K562 (cell line): ENCODE data around the gene AGBL1. TPM values are rescaled to one million over a fixed set of nuclear protein-coding genes. Genes with fewer than 3 reads are reported as not detected.

Experiments used
- ATAC-seq: fragments of 200-7000 bp; cut with Tn5 transposase; 3 replicates; pipeline ENCODE4 v1.9.1; 2020; ENCODE audit warnings: moderate library complexity
- BruUV-seq: library from RNA; stranded (reverse); fragments of 400-500 nt; replicated peaks from 2 replicates; lab custom pipeline; 2021; lab: Mats Ljungman, UMichigan
- CTCF ChIA-PET: fragments of 300-600 bp; formaldehyde crosslinking; extraction: SDS; loops from one replicate; lab custom pipeline; 2021; ENCODE audit warnings: low intra/inter-chr PET ratio; lab: Yijun Ruan, JAX
- POLR2A ChIA-PET: fragments of 300-600, 350-650 bp; sonication (Branson Sonifier 250); formaldehyde crosslinking; extraction: SDS; loops from one replicate; lab custom pipeline; 2021; ENCODE audit warnings: antibody characterized with exemption, inconsistent platforms; lab: Yijun Ruan, JAX
- DNase-seq, 4 experiments: peaks; one replicate each; pipeline versions ENCODE4 v3.0.0 to v3.0.0-alpha.2; 2011 to 2018; ENCODE audit warnings: low spot score in 3 of 4, mixed read lengths in 3 of 4; ENCODE audit errors: extremely low read depth in 1 of 4
- FAIRE-seq: peaks from 2 replicates; lab custom pipeline; 2011; peaks lifted over from hg19 to GRCh38; lab: Jason Lieb, UNC
- H2AFZ ChIP-seq: 2 replicates; pipeline ENCODE4 v1.6.0; 2011; ENCODE audit warnings: low read depth, low read length, control low read depth, inconsistent platforms
- H3K27ac ChIP-seq: fragments of 200-600 bp; 3 replicates; pipeline ENCODE4 v1.8.0; 2011; ENCODE audit warnings: low read depth, mild to moderate bottlenecking, control low read depth, inconsistent platforms, low read length, moderate library complexity, mixed read lengths; ENCODE audit errors: extremely low read depth
- H3K27me3 ChIP-seq, 2 experiments: fragments of 300-600 bp in 1 of 2; 2 replicates in 1 of 2; 3 replicates in 1 of 2; pipeline versions ENCODE4 v1.6.0 to v1.8.0; 2011; ENCODE audit warnings: inconsistent platforms in 2 of 2, low read length in 2 of 2, mild to moderate bottlenecking in 1 of 2, mixed read lengths in 1 of 2, moderate library complexity in 1 of 2; ENCODE audit not compliant: control insufficient read depth in 2 of 2, insufficient read depth in 2 of 2
- H3K36me3 ChIP-seq: fragments of 300-600 bp; 3 replicates; pipeline ENCODE4 v1.8.0; 2011; ENCODE audit warnings: mild to moderate bottlenecking, low read length, inconsistent platforms; ENCODE audit not compliant: control insufficient read depth, insufficient read depth
- H3K4me1 ChIP-seq, 2 experiments: fragments of 200-600 bp in 1 of 2; replicated peaks in 1 of 2; 2 replicates in 1 of 2; 3 replicates in 1 of 2; pipeline versions ENCODE4 v1.5.1 to v1.8.0; 2011; ENCODE audit warnings: inconsistent platforms in 2 of 2, low read length in 2 of 2, mild to moderate bottlenecking in 1 of 2, mixed read lengths in 1 of 2, moderate library complexity in 1 of 2; ENCODE audit not compliant: control insufficient read depth in 2 of 2, insufficient read depth in 2 of 2
- H3K4me2 ChIP-seq: 2 replicates; pipeline ENCODE4 v1.6.1; 2011; ENCODE audit warnings: low read length, control low read depth, inconsistent platforms, mixed read lengths; ENCODE audit not compliant: insufficient read depth
- H3K4me3 ChIP-seq: fragments of 200-600 bp; sonication (generic), shearing (Covaris generic); 2 replicates; pipeline ENCODE4 v1.5.1; 2016; ENCODE audit warnings: control low read depth, inconsistent platforms
- H3K79me2 ChIP-seq: fragments of 200-600 bp; 3 replicates; pipeline ENCODE4 v1.8.0; 2011; ENCODE audit warnings: low read length, inconsistent platforms; ENCODE audit not compliant: control insufficient read depth, insufficient read depth
- H3K9ac ChIP-seq, 2 experiments: 2 replicates each; pipeline versions ENCODE4 v1.6.0 to v1.6.1; 2011; ENCODE audit warnings: low read depth in 2 of 2, low read length in 2 of 2, control low read depth in 1 of 2, inconsistent platforms in 1 of 2, mild to moderate bottlenecking in 1 of 2, mixed read lengths in 1 of 2; ENCODE audit not compliant: insufficient read depth in 1 of 2
- H3K9me1 ChIP-seq: one replicate; pipeline ENCODE4 v1.6.0; 2011; ENCODE audit warnings: inconsistent platforms, mild to moderate bottlenecking, low read length, moderate library complexity; ENCODE audit not compliant: control insufficient read depth, insufficient read depth
- H3K9me3 ChIP-seq: replicated peaks from 2 replicates; pipeline ENCODE4 v1.5.1; 2011; ENCODE audit warnings: low read depth, low read length, inconsistent platforms; ENCODE audit not compliant: control insufficient read depth, insufficient read depth
- H4K20me1 ChIP-seq: replicated peaks from 2 replicates; pipeline ENCODE4 v1.6.1; 2011; ENCODE audit warnings: low read length, inconsistent platforms, mixed read lengths; ENCODE audit not compliant: control insufficient read depth, insufficient read depth
- HDAC1 ChIP-seq, 2 experiments: fragments of 450-650 bp; IDR thresholded peaks; 2 replicates each; pipeline ENCODE4 v1.6.1; 2016 to 2017; ENCODE audit warnings: inconsistent platforms in 1 of 2, mild to moderate bottlenecking in 1 of 2, moderate library complexity in 1 of 2
- NCOA6 ChIP-seq: fragments of 450-650 bp; IDR thresholded peaks from 2 replicates; pipeline ENCODE4 v1.6.1; 2017; ENCODE audit warnings: mild to moderate bottlenecking
- NFXL1 ChIP-seq: fragments of 450-650 bp; formaldehyde crosslinking; IDR thresholded peaks from 2 replicates; pipeline ENCODE4 v1.4.0; 2021; ENCODE audit warnings: mild to moderate bottlenecking
- NONO ChIP-seq, 2 experiments: fragments of 200-400 bp in 1 of 2; fragments of 450-650 bp in 1 of 2; formaldehyde crosslinking in 1 of 2; IDR thresholded peaks; 2 replicates each; pipeline ENCODE4 v1.6.1; 2017; ENCODE audit warnings: low read depth in 2 of 2, mild to moderate bottlenecking in 2 of 2, moderate library complexity in 2 of 2, low read length in 1 of 2
- STAT5A ChIP-seq: IDR thresholded peaks from 2 replicates; pipeline ENCODE4 v1.6.1; 2012; ENCODE audit warnings: low read length, inconsistent platforms, borderline replicate concordance
- TEAD2 ChIP-seq: fragments of 450-650 bp; IDR thresholded peaks from 2 replicates; pipeline ENCODE4 v1.6.1; 2016; ENCODE audit warnings: missing genetic modification characterization, control low read depth, missing compliant biosample characterization
- TRIM28 ChIP-seq: fragments of 450-650 bp; IDR thresholded peaks from 2 replicates; pipeline ENCODE4 v1.6.1; 2017
- U2AF2 ChIP-seq: fragments of 200-400 bp; formaldehyde crosslinking; optimal IDR thresholded peaks from 2 replicates; pipeline ENCODE3; 2017; ENCODE audit warnings: low read depth, mild to moderate bottlenecking, low read length
- ZNF197 ChIP-seq: fragments of 200-800 bp; sonication (Bioruptor generic); IDR thresholded peaks from 2 replicates; pipeline ENCODE4 v1.6.1; 2016; ENCODE audit warnings: low read depth, missing genetic modification characterization, missing compliant biosample characterization
- ZNF224 ChIP-seq: sonication (generic); formaldehyde crosslinking; IDR thresholded peaks from 2 replicates; pipeline ENCODE4 v1.8.0; 2022; ENCODE audit warnings: mild to moderate bottlenecking, missing genetic modification reagents
- ZNF24 ChIP-seq: fragments of 450-650 bp; IDR thresholded peaks from 2 replicates; pipeline ENCODE4 v1.6.1; 2016
- ZNF274 ChIP-seq: IDR thresholded peaks from 2 replicates; pipeline ENCODE4 v1.6.1; 2011; ENCODE audit warnings: low read depth, mild to moderate bottlenecking, low read length, moderate library complexity, borderline replicate concordance
- ZNF785 ChIP-seq: fragments of 250-450 bp; sonication (Bioruptor Pico); IDR thresholded peaks from 2 replicates; pipeline ENCODE4 v1.4.0; 2020; ENCODE audit warnings: mild to moderate bottlenecking
- WGBS: fragments of 100-300 bp; shearing (Covaris generic); methylation state at CpG from one replicate; pipeline ENCODE4 v1.1.6; 2016; ENCODE audit warnings: low coverage, mixed read lengths; ENCODE audit not compliant: insufficient coverage; ENCODE audit errors: missing lambda C conversion rate; 5-methylcytosine and 5-hydroxymethylcytosine counted together
- in situ Hi-C: fragments of 300-500 bp; cut with MboI; formaldehyde crosslinking; loops from 4 replicates; pipeline ENCODE4 v1.15.0; 2018; ENCODE audit warnings: inconsistent platforms, mixed read lengths
- intact Hi-C: fragments of 100-400 bp; cut with micrococcal nuclease; formaldehyde crosslinking; loops from 2 replicates; pipeline ENCODE4 v1.14.2; 2022
- polyA plus RNA-seq, 8 experiments: library from polyadenylated mRNA; depleted of rRNA in 4 of 8; stranded (reverse) in 5 of 8; unstranded in 3 of 8; fragments of >200 nt; fragmentation: Nextera tagmentation in 2 of 8; fragmentation: Illumina TruSeq in 1 of 8; extraction: Ambion mirVana in 2 of 8; extraction: Trizol in 1 of 8; gene quantifications; 2 replicates each; pipeline versions ENCODE4 v1.2.1 to v1.2.3, GENCODE V29; 2011 to 2014; ENCODE audit warnings: inconsistent platforms in 1 of 8, missing spikeins in 1 of 8
- total RNA-seq, 7 experiments: library from RNA; depleted of rRNA in 6 of 7; stranded (reverse); fragments of >200 nt in 6 of 7; fragmentation: Illumina TruSeq in 2 of 7; extraction: Trizol in 2 of 7; gene quantifications; 2 replicates each; pipeline versions ENCODE4 v1.2.1 to v1.2.3, GENCODE V29; 2011 to 2021; ENCODE audit warnings: low replicate concordance in 1 of 7
- TF ChIP-seq, protein P1 (sequence below): fragments of 450-650 bp; formaldehyde crosslinking; IDR thresholded peaks from 2 replicates; pipeline ENCODE4 v1.4.0; 2020; ENCODE audit warnings: mild to moderate bottlenecking
- TF ChIP-seq, protein P2 (sequence below), 2 experiments: fragments of 450-650 bp; formaldehyde crosslinking in 1 of 2; IDR thresholded peaks; 2 replicates each; pipeline versions ENCODE4 v1.4.0 to v1.6.1; 2014 to 2020; ENCODE audit warnings: mild to moderate bottlenecking in 2 of 2, borderline replicate concordance in 1 of 2, low read depth in 1 of 2

AGBL1 gene
- total and polyA plus RNA-seq, 9 of the 15 experiments (the other 6 are each of a cell fraction or from before 2014, with no cell fraction given) = not detected

DNA sequence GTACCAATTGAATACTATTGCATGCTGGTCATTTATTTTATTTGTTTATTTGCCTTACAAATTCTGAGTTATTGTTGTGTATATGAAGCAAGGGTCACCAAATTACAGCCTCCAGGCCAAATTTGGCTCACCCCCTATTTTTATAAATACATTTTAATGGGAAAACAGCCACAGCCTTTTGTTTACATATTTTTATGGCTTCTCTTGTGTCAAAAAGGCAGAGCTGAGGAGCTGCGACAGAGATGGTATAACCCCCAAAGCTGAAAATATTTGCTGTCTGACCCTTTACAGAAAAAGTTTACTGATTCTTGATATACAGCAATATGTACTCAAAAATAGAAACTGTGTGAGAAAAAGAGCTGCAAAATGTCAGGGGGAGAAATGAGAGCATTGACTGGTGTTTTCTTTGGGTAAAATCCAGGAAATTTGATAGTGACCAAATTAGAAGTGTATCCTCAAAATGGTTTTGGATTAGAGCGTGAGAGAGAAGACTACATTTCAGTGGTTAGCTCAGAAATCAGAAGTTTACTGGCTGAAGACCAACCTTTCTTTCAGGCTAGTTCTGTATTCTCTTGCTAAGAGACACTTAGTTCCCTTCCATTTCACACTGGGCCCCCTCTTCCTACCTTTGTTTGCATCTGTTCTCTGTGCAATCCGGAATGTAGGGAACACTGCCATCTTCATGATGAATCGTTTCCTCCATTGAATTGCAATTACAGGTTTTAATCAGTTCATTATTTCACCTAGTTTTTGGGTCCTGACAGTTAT is 757.8 kb downstream of the AGBL1 start:
- no peak overlapping the region for H3K4me3 ChIP-seq
- H3K9me1 ChIP-seq = no peaks in the 10 kb centered on the region
- H3K79me2 ChIP-seq = no peaks in the 10 kb centered on the region
- 0% methylated on average over 4 of the region's 4 CpGs for WGBS
- no peaks in the 10 kb centered on the region for H3K4me1 ChIP-seq
- no peaks in the 10 kb centered on the region for H3K9me3 ChIP-seq
- no peak overlapping the region for H2AFZ ChIP-seq
- no peaks in the 10 kb centered on the region for H3K36me3 ChIP-seq
- no peak overlapping the region for H3K27ac ChIP-seq
- ChIA-PET CTCF (interaction anchor here (0.6 kb wide), 1 partner anchor 1222 kb away, joined by 4 read pairs; no protein-coding TSS in a partner anchor), POLR2A (no interaction called here)
- FAIRE-seq (no peak), ATAC-seq (no peak), DNase-seq (no peak)
- no peaks in the 10 kb centered on the region for H3K27me3 ChIP-seq
- no peak overlapping the region for H3K9ac ChIP-seq
- H3K4me2 ChIP-seq = no peak overlapping the region
- intact Hi-C loops = no loop called here
- in situ Hi-C loops = no loop called here
- H4K20me1 ChIP-seq = no peaks in the 10 kb centered on the region
- BruUV-seq = no TSS peak
- TF ChIP-seq TEAD2 (no peak), ZNF24 (no peak), NONO (IDR thresholded peaks at IDR 0.05; ENCODE audit: low read depth in 2 of 2, low read length in 1 of 2) (no peak), ZNF197 (CRISPR knock-in tag) (no peak), ZNF785 (CRISPR knock-in tag) (no peak), HDAC1 (IDR thresholded peaks at IDR 0.05) (no peak), NFXL1 (CRISPR knock-in tag) (no peak), TRIM28 (no peak), ZNF274 (no peak), NCOA6 (no peak), STAT5A (no peak), U2AF2 (no peak), ZNF224 (CRISPR knock-in tag) (no peak)
- TF ChIP-seq, protein P1, sequence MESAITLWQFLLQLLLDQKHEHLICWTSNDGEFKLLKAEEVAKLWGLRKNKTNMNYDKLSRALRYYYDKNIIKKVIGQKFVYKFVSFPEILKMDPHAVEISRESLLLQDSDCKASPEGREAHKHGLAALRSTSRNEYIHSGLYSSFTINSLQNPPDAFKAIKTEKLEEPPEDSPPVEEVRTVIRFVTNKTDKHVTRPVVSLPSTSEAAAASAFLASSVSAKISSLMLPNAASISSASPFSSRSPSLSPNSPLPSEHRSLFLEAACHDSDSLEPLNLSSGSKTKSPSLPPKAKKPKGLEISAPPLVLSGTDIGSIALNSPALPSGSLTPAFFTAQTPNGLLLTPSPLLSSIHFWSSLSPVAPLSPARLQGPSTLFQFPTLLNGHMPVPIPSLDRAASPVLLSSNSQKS (CRISPR knock-in tag) = no peak
- TF ChIP-seq, protein P2, sequence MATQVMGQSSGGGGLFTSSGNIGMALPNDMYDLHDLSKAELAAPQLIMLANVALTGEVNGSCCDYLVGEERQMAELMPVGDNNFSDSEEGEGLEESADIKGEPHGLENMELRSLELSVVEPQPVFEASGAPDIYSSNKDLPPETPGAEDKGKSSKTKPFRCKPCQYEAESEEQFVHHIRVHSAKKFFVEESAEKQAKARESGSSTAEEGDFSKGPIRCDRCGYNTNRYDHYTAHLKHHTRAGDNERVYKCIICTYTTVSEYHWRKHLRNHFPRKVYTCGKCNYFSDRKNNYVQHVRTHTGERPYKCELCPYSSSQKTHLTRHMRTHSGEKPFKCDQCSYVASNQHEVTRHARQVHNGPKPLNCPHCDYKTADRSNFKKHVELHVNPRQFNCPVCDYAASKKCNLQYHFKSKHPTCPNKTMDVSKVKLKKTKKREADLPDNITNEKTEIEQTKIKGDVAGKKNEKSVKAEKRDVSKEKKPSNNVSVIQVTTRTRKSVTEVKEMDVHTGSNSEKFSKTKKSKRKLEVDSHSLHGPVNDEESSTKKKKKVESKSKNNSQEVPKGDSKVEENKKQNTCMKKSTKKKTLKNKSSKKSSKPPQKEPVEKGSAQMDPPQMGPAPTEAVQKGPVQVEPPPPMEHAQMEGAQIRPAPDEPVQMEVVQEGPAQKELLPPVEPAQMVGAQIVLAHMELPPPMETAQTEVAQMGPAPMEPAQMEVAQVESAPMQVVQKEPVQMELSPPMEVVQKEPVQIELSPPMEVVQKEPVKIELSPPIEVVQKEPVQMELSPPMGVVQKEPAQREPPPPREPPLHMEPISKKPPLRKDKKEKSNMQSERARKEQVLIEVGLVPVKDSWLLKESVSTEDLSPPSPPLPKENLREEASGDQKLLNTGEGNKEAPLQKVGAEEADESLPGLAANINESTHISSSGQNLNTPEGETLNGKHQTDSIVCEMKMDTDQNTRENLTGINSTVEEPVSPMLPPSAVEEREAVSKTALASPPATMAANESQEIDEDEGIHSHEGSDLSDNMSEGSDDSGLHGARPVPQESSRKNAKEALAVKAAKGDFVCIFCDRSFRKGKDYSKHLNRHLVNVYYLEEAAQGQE (IDR thresholded peaks at IDR 0.05; ENCODE audit: borderline replicate concordance) = no peak
- TF ChIP-seq, protein P2 (CRISPR knock-in tag; IDR thresholded peaks at IDR 0.05; ENCODE audit: low read depth) = no peak
